Measurements from ENCODE around the gene SPNS3. TPM values are rescaled to one million over a fixed set of nuclear protein-coding genes. Genes with fewer than 3 reads are reported as not detected.

Gene SPNS3
- total and polyA plus RNA-seq, 10 of the 15 experiments (the other 5 are each of a cell fraction or from before 2014, with no cell fraction given) = 0.16 to 2.6 (median 0.97) TPM

GRCh38 chr17:4425398-4425797 is 8.3 kb upstream of the SPNS3 start:
- Histone ChIP-seq H3K27me3 (replicated peaks in 1 of 2; ENCODE audit: control insufficient read depth in 2 of 2, insufficient read depth in 2 of 2, low read length in 1 of 2) (no peaks in the 10 kb centered on the region), H3K4me2 (ENCODE audit: control insufficient read depth, insufficient read depth) (no peak overlapping the region), H3K27ac (ENCODE audit: control insufficient read depth, insufficient read depth) (no peak overlapping the region), H2AFZ (ENCODE audit: control insufficient read depth, low read depth, low read length) (no peak overlapping the region), H3K9me3 (replicated peaks; ENCODE audit: control insufficient read depth, insufficient read depth, low read length) (no peaks in the 10 kb centered on the region), H3K4me1 (ENCODE audit: control insufficient read depth, insufficient read depth, low read length) (peaks cover 4% of the 10 kb centered on the region), H3K9ac (ENCODE audit: control insufficient read depth, insufficient read depth, low read length) (no peak overlapping the region), H3K79me2 (ENCODE audit: control insufficient read depth, insufficient read depth, low read length) (no peaks in the 10 kb centered on the region), H3K4me3 (no peak overlapping the region), H3K36me3 (ENCODE audit: control insufficient read depth in 2 of 2, insufficient read depth in 2 of 2, low read length in 1 of 2) (no peaks in the 10 kb centered on the region), H4K20me1 (ENCODE audit: control insufficient read depth, insufficient read depth) (no peaks in the 10 kb centered on the region)
- BruUV-seq (replicated peaks) = no TSS peak
- no peak for FAIRE-seq
- RAD21 ChIA-PET (ENCODE audit: unreplicated experiment) = interaction anchor here (1.7 kb wide), 1 partner anchor 210 kb away, joined by 4 read pairs; no protein-coding TSS in a partner anchor
- CTCF ChIA-PET = interaction anchor here (0.6 to 2.6 kb wide), 2 partner anchors 142 to 180 kb away, joined by 3 to 8 read pairs; no protein-coding TSS in a partner anchor
- POLR2A ChIA-PET = no interaction called here
- ATAC-seq = no peak
- DNase-seq (ENCODE audit: low read depth, low spot score) = no peak
- 51% methylated on average over 10 of the region's 10 CpGs for WGBS (ENCODE audit: insufficient coverage, insufficient replicate concordance, low lambda C conversion rate, missing lambda C conversion rate)
- in situ Hi-C loops (cut with MboI) (no loop called here), intact Hi-C loops (cut with micrococcal nuclease; ENCODE audit: unreplicated experiment) (loop anchor here (10.0 kb wide), 3 partner anchors 99 to 459 kb away; partner anchors contain the start of gene GGT6)
- SMC1A ChIA-PET (ENCODE audit: uncharacterized antibody, unreplicated experiment) = no interaction called here
- TF ChIP-seq MTA3 (IDR thresholded peaks at IDR 0.05; ENCODE audit: borderline replicate concordance, low read length) (no peak), ZBTB11 (CRISPR knock-in tag; IDR thresholded peaks at IDR 0.05) (no peak), CHD4 (IDR thresholded peaks at IDR 0.05) (no peak), ZBTB33 (IDR thresholded peaks at IDR 0.05) (no peak), SMARCA5 (IDR thresholded peaks at IDR 0.05) (no peak), ZNF687 (IDR thresholded peaks at IDR 0.05) (no peak), CTCF (IDR thresholded peaks at IDR 0.05 in 2 of 3, conservative IDR thresholded peaks at IDR 0.05 in 1 of 3; ENCODE audit: control insufficient read depth in 2 of 3, extremely low read depth in 1 of 3, insufficient read depth in 1 of 3, low read depth in 3 of 3, low read length in 3 of 3) (no peak), RELB (IDR thresholded peaks at IDR 0.05; ENCODE audit: low read depth) (no peak), RBBP5 (conservative IDR thresholded peaks at IDR 0.05) (no peak), MTA2 (IDR thresholded peaks at IDR 0.05; ENCODE audit: low read depth) (no peak), EZH2 (IDR thresholded peaks at IDR 0.05; ENCODE audit: borderline replicate concordance, control insufficient read depth, low read depth, low read length) (no peak)
